IMR-90 (cell line): Measurements from ENCODE around the gene FRMD4B. TPM values are rescaled to one million over a fixed set of nuclear protein-coding genes. Genes with fewer than 3 reads are reported as not detected.

Experiments
- ATAC-seq: fragments of 200-7000 bp; cut with Tn5 transposase; 2 replicates; pipeline ENCODE4 v1.9.1; 2020; ENCODE audit warnings: low read depth, mild to moderate bottlenecking, moderate library complexity
- BruUV-seq: library from RNA; stranded (reverse); fragments of 400-500 nt; replicated peaks from 2 replicates; lab custom pipeline; 2021; lab: Mats Ljungman, UMichigan
- CTCF ChIA-PET: fragments of 300-600 bp; formaldehyde crosslinking; extraction: SDS; loops from one replicate; lab custom pipeline; 2021; ENCODE audit warnings: antibody characterized with exemption; lab: Yijun Ruan, JAX
- POLR2A ChIA-PET: fragments of 300-600 bp; sonication (Branson Sonifier 250); formaldehyde crosslinking; loops from one replicate; lab custom pipeline; 2022; ENCODE audit warnings: antibody characterized with exemption; ENCODE audit not compliant: unreplicated experiment; lab: Charles Lee
- DNase-seq: peaks from one replicate; pipeline ENCODE4 v3.0.0; 2013
- H2AFZ ChIP-seq: replicated peaks from 2 replicates; pipeline ENCODE3; 2013; ENCODE audit warnings: low read length, mild to moderate bottlenecking; ENCODE audit not compliant: poor library complexity
- H2AK5ac ChIP-seq: 2 replicates; pipeline ENCODE4 v1.6.1; 2013; ENCODE audit warnings: low read depth, low read length, inconsistent platforms
- H2AK9ac ChIP-seq: replicated peaks from 2 replicates; pipeline ENCODE3; 2013; ENCODE audit warnings: mild to moderate bottlenecking, low read depth, low read length, moderate library complexity; ENCODE audit not compliant: poor library complexity
- H2BK120ac ChIP-seq: 2 replicates; pipeline ENCODE4 v1.6.1; 2013; ENCODE audit warnings: low read depth, low read length, inconsistent platforms
- H2BK15ac ChIP-seq: 3 replicates; pipeline ENCODE4 v1.6.1; 2013; ENCODE audit warnings: low read depth, low read length, inconsistent platforms
- H2BK20ac ChIP-seq: 2 replicates; pipeline ENCODE4 v1.6.1; 2013; ENCODE audit warnings: low read depth, mild to moderate bottlenecking, inconsistent platforms, low read length, moderate library complexity
- H2BK5ac ChIP-seq: 2 replicates; pipeline ENCODE4 v1.6.1; 2013; ENCODE audit warnings: mild to moderate bottlenecking, low read depth, low read length, inconsistent platforms; ENCODE audit not compliant: poor library complexity, severe bottlenecking
- H3K14ac ChIP-seq: replicated peaks from 2 replicates; pipeline ENCODE4 v1.6.1; 2013; ENCODE audit warnings: low read depth, low read length, inconsistent platforms
- H3K18ac ChIP-seq: 2 replicates; pipeline ENCODE4 v1.6.1; 2013; ENCODE audit warnings: low read depth, low read length, control low read depth
- H3K23ac ChIP-seq: 2 replicates; pipeline ENCODE4 v1.6.1; 2013; ENCODE audit warnings: low read depth, low read length, inconsistent platforms
- H3K27ac ChIP-seq: 2 replicates; pipeline ENCODE4 v1.5.1; 2013; ENCODE audit warnings: mild to moderate bottlenecking, control low read depth, low read length; ENCODE audit not compliant: insufficient read depth
- H3K27me3 ChIP-seq: 2 replicates; pipeline ENCODE4 v1.6.1; 2013; ENCODE audit warnings: low read length; ENCODE audit not compliant: control insufficient read depth, insufficient read depth
- H3K36me3 ChIP-seq: 2 replicates; pipeline ENCODE4 v1.6.1; 2013; ENCODE audit warnings: low read length, mixed read lengths; ENCODE audit not compliant: control insufficient read depth, insufficient read depth
- H3K4ac ChIP-seq: 2 replicates; pipeline ENCODE4 v1.6.1; 2013; ENCODE audit warnings: low read depth, low read length, inconsistent platforms
- H3K4me1 ChIP-seq: 2 replicates; pipeline ENCODE4 v1.6.1; 2013; ENCODE audit warnings: low read length, mixed read lengths; ENCODE audit not compliant: control insufficient read depth, insufficient read depth
- H3K4me2 ChIP-seq: 2 replicates; pipeline ENCODE4 v1.6.1; 2013; ENCODE audit warnings: low read depth, mild to moderate bottlenecking, control low read depth, low read length, moderate library complexity
- H3K4me3 ChIP-seq: 2 replicates; pipeline ENCODE4 v1.5.1; 2013; ENCODE audit warnings: low read depth, mild to moderate bottlenecking, control low read depth, low read length, moderate library complexity; ENCODE audit not compliant: insufficient read depth
- H3K56ac ChIP-seq: 2 replicates; pipeline ENCODE4 v1.6.1; 2013; ENCODE audit warnings: low read length, inconsistent platforms; ENCODE audit not compliant: insufficient read depth; ENCODE audit errors: extremely low read depth
- H3K79me1 ChIP-seq, 2 experiments: 2 replicates each; pipeline ENCODE4 v1.6.1; 2013; ENCODE audit warnings: low read length in 2 of 2, inconsistent platforms in 1 of 2, low read depth in 1 of 2
- H3K9ac ChIP-seq: 2 replicates; pipeline ENCODE4 v1.6.1; 2013; ENCODE audit warnings: low read depth, low read length, control low read depth
- H3K9me1 ChIP-seq: 2 replicates; pipeline ENCODE4 v1.6.1; 2013; ENCODE audit warnings: low read length, inconsistent platforms; ENCODE audit not compliant: insufficient read depth
- H3K9me3 ChIP-seq: 2 replicates; pipeline ENCODE4 v1.6.1; 2013; ENCODE audit warnings: low read length; ENCODE audit not compliant: control insufficient read depth, insufficient read depth
- H4K20me1 ChIP-seq: 2 replicates; pipeline ENCODE4 v1.6.1; 2013; ENCODE audit warnings: low read length, inconsistent platforms; ENCODE audit not compliant: insufficient read depth
- H4K5ac ChIP-seq: 2 replicates; pipeline ENCODE4 v1.6.1; 2013; ENCODE audit warnings: mild to moderate bottlenecking, low read depth, low read length, control low read depth
- H4K8ac ChIP-seq, 2 experiments: 2 replicates each; pipeline ENCODE4 v1.6.1; 2013; ENCODE audit warnings: low read depth in 2 of 2, low read length in 2 of 2, control low read depth in 1 of 2, inconsistent platforms in 1 of 2
- H4K91ac ChIP-seq: 2 replicates; pipeline ENCODE4 v1.6.1; 2013; ENCODE audit warnings: low read depth, low read length, inconsistent platforms; ENCODE audit not compliant: insufficient read depth
- CEBPB ChIP-seq: IDR thresholded peaks from 2 replicates; pipeline ENCODE4 v1.6.1; 2012; ENCODE audit warnings: low read depth, low read length, improper control_type of control experiment
- CHD1 ChIP-seq: IDR thresholded peaks from 2 replicates; pipeline ENCODE4 v1.6.1; 2012; ENCODE audit warnings: low read depth, low read length, improper control_type of control experiment
- ELK1 ChIP-seq: fragments of 150-350 bp; IDR thresholded peaks from 2 replicates; pipeline ENCODE4 v1.6.1; 2016; ENCODE audit warnings: low read depth, mild to moderate bottlenecking, low read length, moderate library complexity, borderline replicate concordance
- MAZ ChIP-seq: IDR thresholded peaks from 2 replicates; pipeline ENCODE4 v1.6.1; 2012; ENCODE audit warnings: low read depth, mild to moderate bottlenecking, low read length, improper control_type of control experiment, moderate library complexity, borderline replicate concordance
- MXI1 ChIP-seq: IDR thresholded peaks from 2 replicates; pipeline ENCODE4 v1.6.1; 2012; ENCODE audit warnings: low read depth, mild to moderate bottlenecking, low read length, moderate library complexity, borderline replicate concordance
- NFE2L2 ChIP-seq: fragments of 150-350 bp; IDR thresholded peaks from 2 replicates; pipeline ENCODE4 v1.6.1; 2016; ENCODE audit warnings: low read depth, mild to moderate bottlenecking, low read length
- POLR2A ChIP-seq: IDR thresholded peaks from 2 replicates; pipeline ENCODE4 v1.6.1; 2012; ENCODE audit warnings: mild to moderate bottlenecking, low read depth, low read length
- RAD21 ChIP-seq: IDR thresholded peaks from 2 replicates; pipeline ENCODE4 v1.6.1; 2012; ENCODE audit warnings: low read length, improper control_type of control experiment
- RFX5 ChIP-seq: IDR thresholded peaks from 2 replicates; pipeline ENCODE4 v1.8.0; 2012; ENCODE audit warnings: low read depth, mild to moderate bottlenecking, low read length, moderate library complexity
- SMC3 ChIP-seq: fragments of 150-350 bp; IDR thresholded peaks from 2 replicates; pipeline ENCODE4 v1.6.1; 2016; ENCODE audit warnings: low read depth, mild to moderate bottlenecking, antibody characterized with exemption, low read length, moderate library complexity
- USF2 ChIP-seq: fragments of 150-350 bp; IDR thresholded peaks from 2 replicates; pipeline ENCODE4 v1.6.1; 2017; ENCODE audit warnings: mild to moderate bottlenecking, antibody characterized with exemption, low read length, low read depth
- WGBS, 2 experiments: methylation state at CpG; one replicate each; pipeline versions ENCODE4 v1.1.5 to v1.1.7; 2013; ENCODE audit warnings: missing lambda C conversion rate in 2 of 2; ENCODE audit not compliant: insufficient read length in 1 of 2; ENCODE audit errors: extremely low coverage in 2 of 2; 5-methylcytosine and 5-hydroxymethylcytosine counted together
- dilution Hi-C: fragments of 300-500 bp; cut with HindIII; formaldehyde crosslinking; loops from one replicate; pipeline ENCODE4 v1.14.3; 2018; ENCODE audit warnings: low sequenced_read_pairs; ENCODE audit not compliant: unreplicated experiment
- in situ Hi-C: fragments of 300-500 bp; cut with MboI; formaldehyde crosslinking; loops from 3 replicates; pipeline ENCODE4 v1.14.3; 2019; ENCODE audit warnings: low sequenced_read_pairs, inconsistent platforms, mixed read lengths
- intact Hi-C: fragments of 100-400 bp; cut with micrococcal nuclease; formaldehyde crosslinking; loops from 2 replicates; pipeline ENCODE4 v1.10.0; 2022
- polyA plus RNA-seq, 3 experiments: library from polyadenylated mRNA; depleted of rRNA; stranded (reverse); fragments of >200 nt; gene quantifications; 2 replicates each; pipeline ENCODE4 v1.2.3, GENCODE V29; 2012; ENCODE audit warnings: low replicate concordance in 1 of 3
- total RNA-seq: library from RNA; depleted of rRNA; stranded (reverse); fragments of >200 nt; gene quantifications from 2 replicates; pipeline ENCODE4 v1.2.3, GENCODE V29; 2012
- TF ChIP-seq, protein P1 (sequence below): conservative IDR thresholded peaks from 2 replicates; pipeline ENCODE4 v1.5.1; 2012; ENCODE audit warnings: mild to moderate bottlenecking, low read depth, low read length, improper control_type of control experiment

FRMD4B gene
- total and polyA plus RNA-seq, 2 of the 4 experiments (the other 2 are of a cell fraction): 0.14 to 0.36 TPM

DNA sequence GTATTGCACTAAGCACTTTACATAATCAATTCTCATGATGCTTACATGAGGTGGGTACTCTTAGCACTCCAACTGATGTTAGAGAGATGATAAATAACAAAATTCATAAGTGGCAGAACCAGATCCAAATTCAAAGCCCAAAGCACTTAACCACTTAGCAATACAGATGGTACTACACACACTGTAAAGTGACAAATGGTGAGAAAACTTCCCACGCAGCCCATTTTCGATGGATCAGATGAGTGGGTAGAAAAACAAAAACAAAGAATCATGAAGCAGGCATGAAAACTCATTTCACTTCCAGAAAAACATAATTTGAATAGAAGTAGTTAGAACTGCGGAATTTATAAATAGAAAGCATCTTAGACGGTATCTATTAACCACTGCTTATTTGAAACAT, 66.2 kb downstream of the FRMD4B start (continued):
- no peak for TF ChIP-seq CHD1
- no peak for TF ChIP-seq POLR2A
- TF ChIP-seq NFE2L2: no peak
- TF ChIP-seq CEBPB: no peak
- no peak for TF ChIP-seq MXI1

DNA sequence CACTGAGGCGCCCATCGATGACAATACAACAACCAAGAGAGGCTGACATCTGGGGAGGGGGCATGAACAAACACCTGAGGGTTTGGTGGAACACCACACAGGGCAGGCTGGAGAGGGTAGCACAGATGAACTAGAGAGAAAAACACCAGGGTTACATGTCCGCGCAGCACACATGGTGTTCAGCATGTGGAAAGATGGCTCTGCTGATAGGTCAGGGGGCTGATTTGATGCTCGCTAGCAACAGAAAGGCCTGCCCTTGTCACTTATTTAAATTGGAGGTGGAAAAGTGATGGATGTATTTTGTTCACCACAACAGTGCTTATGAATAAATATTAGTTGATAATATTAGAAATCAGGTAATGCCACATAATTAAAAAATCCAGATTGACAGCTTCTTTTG, 67.5 kb downstream of the FRMD4B start:
- no peaks in the 10 kb centered on the region for H4K20me1 ChIP-seq
- no peak overlapping the region for H3K4me2 ChIP-seq
- POLR2A ChIA-PET: no interaction called here
- H3K4me3 ChIP-seq: no peak overlapping the region
- no peak overlapping the region for H2BK5ac ChIP-seq
- no CpG with 5 or more reads among the region's 5 CpGs for WGBS, 2 experiments
- no peak overlapping the region for H4K5ac ChIP-seq
- H3K56ac ChIP-seq: no peak overlapping the region
- no peak overlapping the region for H3K27ac ChIP-seq
- TF ChIP-seq USF2 (no peak), MAZ (no peak), RFX5 (no peak), ELK1 (no peak), POLR2A (no peak), MXI1 (no peak), RAD21 (no peak), SMC3 (no peak)
- TF ChIP-seq, protein P1, sequence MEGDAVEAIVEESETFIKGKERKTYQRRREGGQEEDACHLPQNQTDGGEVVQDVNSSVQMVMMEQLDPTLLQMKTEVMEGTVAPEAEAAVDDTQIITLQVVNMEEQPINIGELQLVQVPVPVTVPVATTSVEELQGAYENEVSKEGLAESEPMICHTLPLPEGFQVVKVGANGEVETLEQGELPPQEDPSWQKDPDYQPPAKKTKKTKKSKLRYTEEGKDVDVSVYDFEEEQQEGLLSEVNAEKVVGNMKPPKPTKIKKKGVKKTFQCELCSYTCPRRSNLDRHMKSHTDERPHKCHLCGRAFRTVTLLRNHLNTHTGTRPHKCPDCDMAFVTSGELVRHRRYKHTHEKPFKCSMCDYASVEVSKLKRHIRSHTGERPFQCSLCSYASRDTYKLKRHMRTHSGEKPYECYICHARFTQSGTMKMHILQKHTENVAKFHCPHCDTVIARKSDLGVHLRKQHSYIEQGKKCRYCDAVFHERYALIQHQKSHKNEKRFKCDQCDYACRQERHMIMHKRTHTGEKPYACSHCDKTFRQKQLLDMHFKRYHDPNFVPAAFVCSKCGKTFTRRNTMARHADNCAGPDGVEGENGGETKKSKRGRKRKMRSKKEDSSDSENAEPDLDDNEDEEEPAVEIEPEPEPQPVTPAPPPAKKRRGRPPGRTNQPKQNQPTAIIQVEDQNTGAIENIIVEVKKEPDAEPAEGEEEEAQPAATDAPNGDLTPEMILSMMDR: no peak
- in situ Hi-C loops (no loop called here), dilution Hi-C loops (no loop called here), intact Hi-C loops (no loop called here)
- H2BK120ac ChIP-seq: no peak overlapping the region
- H3K14ac ChIP-seq: no peak overlapping the region
- H2AK9ac ChIP-seq: no peak overlapping the region
- H3K36me3 ChIP-seq: no peaks in the 10 kb centered on the region
- BruUV-seq: no TSS peak
- no peaks in the 10 kb centered on the region for H3K4me1 ChIP-seq
- CTCF ChIA-PET: no interaction called here
- H3K4ac ChIP-seq: no peak overlapping the region
- H3K23ac ChIP-seq: no peak overlapping the region
- H3K18ac ChIP-seq: no peak overlapping the region
- H3K27me3 ChIP-seq: no peaks in the 10 kb centered on the region
- H4K91ac ChIP-seq: no peak overlapping the region
- ATAC-seq: no peak
- H3K9me3 ChIP-seq: no peaks in the 10 kb centered on the region
- no peak overlapping the region for H2AFZ ChIP-seq
- DNase-seq: no peak
- no peak overlapping the region for H2BK20ac ChIP-seq
- H2AK5ac ChIP-seq: no peak overlapping the region
- no peak overlapping the region for H3K9ac ChIP-seq
- no peaks in the 10 kb centered on the region for H3K79me1 ChIP-seq
- no peak overlapping the region for H2BK15ac ChIP-seq
- H4K8ac ChIP-seq: no peak overlapping the region
- no peaks in the 10 kb centered on the region for H3K9me1 ChIP-seq
